Measurements from ENCODE around the gene IGFL4.

The IGFL4 gene

GRCh38 chr19:46065486-46066071, 24.8 kb upstream of the IGFL4 start:
- TF ChIP-seq CTCF (IDR thresholded peaks at IDR 0.05; ENCODE audit: low read length, missing control alignments): no peak
- DNase-seq (ENCODE audit: low read depth): peak; percentile 51
- H3K4me3 ChIP-seq (replicated peaks; ENCODE audit: low read depth, low read length): no peak overlapping the region

GRCh38 chr19:46063201-46063600, 22.4 kb upstream of the IGFL4 start:
- DNase-seq (ENCODE audit: low read depth): no peak
- no peak overlapping the region for H3K4me3 ChIP-seq (replicated peaks; ENCODE audit: low read depth, low read length)
- no peak for TF ChIP-seq CTCF (IDR thresholded peaks at IDR 0.05; ENCODE audit: low read length, missing control alignments)

- DNase-seq (ENCODE audit: low read depth): no peak
- H3K4me3 ChIP-seq (replicated peaks; ENCODE audit: low read depth, low read length): no peak overlapping the region
- TF ChIP-seq CTCF (IDR thresholded peaks at IDR 0.05; ENCODE audit: low read length, missing control alignments): no peak
Measured at GRCh38 chr19:46060012-46060411, 19.2 kb upstream of the IGFL4 start.

GRCh38 chr19:46058778-46059177, 18.0 kb upstream of the IGFL4 start:
- no peak overlapping the region for H3K4me3 ChIP-seq (replicated peaks; ENCODE audit: low read depth, low read length)

GRCh38 chr19:46056536-46056935, 15.7 kb upstream of the IGFL4 start:
- TF ChIP-seq CTCF (IDR thresholded peaks at IDR 0.05; ENCODE audit: low read length, missing control alignments): no peak
- H3K4me3 ChIP-seq (replicated peaks; ENCODE audit: low read depth, low read length): no peak overlapping the region
- no peak for DNase-seq (ENCODE audit: low read depth)

More at GRCh38 chr19:46058778-46059177, 18.0 kb upstream of the IGFL4 start:
- no peak for TF ChIP-seq CTCF (IDR thresholded peaks at IDR 0.05; ENCODE audit: low read length, missing control alignments)
- no peak for DNase-seq (ENCODE audit: low read depth)

- TF ChIP-seq CTCF (IDR thresholded peaks at IDR 0.05; ENCODE audit: low read length, missing control alignments): no peak
- no peak for DNase-seq (ENCODE audit: low read depth)
- H3K4me3 ChIP-seq (replicated peaks; ENCODE audit: low read depth, low read length): no peak overlapping the region
Measured at GRCh38 chr19:46052896-46053295, 12.1 kb upstream of the IGFL4 start.

- DNase-seq (ENCODE audit: low read depth): no peak
- TF ChIP-seq CTCF (IDR thresholded peaks at IDR 0.05; ENCODE audit: low read length, missing control alignments): no peak
- no peak overlapping the region for H3K4me3 ChIP-seq (replicated peaks; ENCODE audit: low read depth, low read length)
Measured at GRCh38 chr19:46049597-46049996, 8.8 kb upstream of the IGFL4 start.
